Endothelial cell of umbilical vein (primary cell): ENCODE measurements around the gene TBL2. TPM values are rescaled to one million over a fixed set of nuclear protein-coding genes. Genes with fewer than 3 reads are reported as not detected.

Experiments used
- BruUV-seq: library from RNA; stranded (reverse); fragments of 400-500 nt; replicated peaks from 2 replicates; lab custom pipeline; 2021; lab: Mats Ljungman, UMichigan
- CTCF ChIA-PET: fragments of 300-600, 350-600 bp; sonication (Branson Sonifier 250); formaldehyde crosslinking; loops from one replicate; lab custom pipeline; 2021; ENCODE audit warnings: antibody characterized with exemption, inconsistent platforms; lab: Charles Lee
- POLR2A ChIA-PET: fragments of 300-600, 350-600 bp; sonication (Branson Sonifier 250); formaldehyde crosslinking; loops from one replicate; lab custom pipeline; 2021; ENCODE audit warnings: antibody characterized with exemption, inconsistent platforms; lab: Charles Lee
- DNase-seq: peaks from one replicate; pipeline ENCODE4 v3.0.0-alpha.2; 2011; ENCODE audit warnings: low read depth, low spot score
- FAIRE-seq: peaks from 2 replicates; lab custom pipeline; 2011; peaks lifted over from hg19 to GRCh38; lab: Jason Lieb, UNC
- H2AFZ ChIP-seq: 2 replicates; pipeline ENCODE4 v1.6.0; 2012; ENCODE audit warnings: low read depth, low read length, control low read depth, inconsistent platforms
- H3K27ac ChIP-seq: 2 replicates; pipeline ENCODE4 v1.5.1; 2011; ENCODE audit warnings: low read depth, mild to moderate bottlenecking, control low read depth, low read length, moderate library complexity; ENCODE audit not compliant: insufficient read depth
- H3K27me3 ChIP-seq, 2 experiments: 2 replicates each; pipeline versions ENCODE4 v1.6.0 to v1.6.1; 2011; ENCODE audit warnings: low read length in 2 of 2, mixed read lengths in 1 of 2; ENCODE audit not compliant: control insufficient read depth in 2 of 2, insufficient read depth in 2 of 2
- H3K36me3 ChIP-seq, 2 experiments: 2 replicates in 1 of 2; 3 replicates in 1 of 2; pipeline ENCODE4 v1.5.1; 2011; ENCODE audit warnings: low read length in 2 of 2, mild to moderate bottlenecking in 1 of 2, moderate library complexity in 1 of 2; ENCODE audit not compliant: control insufficient read depth in 2 of 2, insufficient read depth in 2 of 2; ENCODE audit errors: extremely low read depth in 1 of 2
- H3K4me1 ChIP-seq: 3 replicates; pipeline ENCODE4 v1.5.1; 2011; ENCODE audit warnings: mild to moderate bottlenecking, low read length; ENCODE audit not compliant: control insufficient read depth, insufficient read depth; ENCODE audit errors: extremely low read depth
- H3K4me2 ChIP-seq: 2 replicates; pipeline ENCODE4 v1.6.1; 2011; ENCODE audit warnings: low read length, control low read depth, mixed read lengths; ENCODE audit not compliant: insufficient read depth
- H3K4me3 ChIP-seq, 3 experiments: fragments of 200-600 bp in 1 of 3; sonication (generic), shearing (Covaris generic) in 1 of 3; replicated peaks in 1 of 3; 2 replicates each; pipeline ENCODE4 v1.5.1; 2011 to 2016; ENCODE audit warnings: control low read depth in 3 of 3, low read length in 3 of 3, mild to moderate bottlenecking in 2 of 3, inconsistent platforms in 1 of 3, low read depth in 1 of 3, moderate library complexity in 1 of 3; ENCODE audit not compliant: insufficient read depth in 1 of 3
- H3K79me2 ChIP-seq: 2 replicates; pipeline ENCODE4 v1.6.0; 2012; ENCODE audit warnings: low read length, inconsistent platforms; ENCODE audit not compliant: control insufficient read depth, insufficient read depth
- H3K9ac ChIP-seq: replicated peaks from 2 replicates; pipeline ENCODE3; 2011; ENCODE audit warnings: low read length, control low read depth; ENCODE audit not compliant: insufficient read depth; ENCODE audit errors: extremely low read depth
- H3K9me1 ChIP-seq: replicated peaks from 3 replicates; pipeline ENCODE4 v1.6.0; 2011; ENCODE audit warnings: mild to moderate bottlenecking, low read length; ENCODE audit not compliant: control insufficient read depth, insufficient read depth; ENCODE audit errors: extremely low read depth
- H3K9me3 ChIP-seq: replicated peaks from 2 replicates; pipeline ENCODE4 v1.5.1; 2012; ENCODE audit warnings: low read length, inconsistent platforms; ENCODE audit not compliant: control insufficient read depth, insufficient read depth
- H4K20me1 ChIP-seq: replicated peaks from 2 replicates; pipeline ENCODE3; 2011; ENCODE audit warnings: mild to moderate bottlenecking, low read length; ENCODE audit not compliant: control insufficient read depth, insufficient read depth; ENCODE audit errors: extremely low read depth
- MAX ChIP-seq: IDR thresholded peaks from 2 replicates; pipeline ENCODE4 v1.6.1; 2011; ENCODE audit not compliant: insufficient read depth, insufficient read length
- MYC ChIP-seq: IDR thresholded peaks from one replicate; pipeline ENCODE4 v1.6.1; 2011; ENCODE audit warnings: mild to moderate bottlenecking, low read depth, low read length
- POLR2A ChIP-seq: IDR thresholded peaks from 2 replicates; pipeline ENCODE4 v1.6.1; 2012; ENCODE audit warnings: low read depth, mild to moderate bottlenecking, control low read depth, low read length
- POLR2AphosphoS5 ChIP-seq: IDR thresholded peaks from 2 replicates; pipeline ENCODE4 v1.6.1; 2012; ENCODE audit warnings: low read depth, mild to moderate bottlenecking, control low read depth, low read length, moderate library complexity; ENCODE audit not compliant: insufficient read depth
- dilution Hi-C: fragments of 300-500 bp; cut with MboI; formaldehyde crosslinking; loops from one replicate; pipeline ENCODE4 v1.15.0; 2019; ENCODE audit warnings: low sequenced_read_pairs; ENCODE audit not compliant: extremely low pct_ligation_motif_present
- intact Hi-C: fragments of 100-400 bp; cut with micrococcal nuclease; formaldehyde crosslinking; loops from one replicate; pipeline ENCODE4 v1.10.0; 2022
- polyA plus RNA-seq, 4 experiments: library from polyadenylated mRNA; depleted of rRNA in 3 of 4; stranded (reverse) in 3 of 4; unstranded in 1 of 4; fragments of >200 nt; gene quantifications; 2 replicates each; pipeline versions ENCODE4 v1.2.1 to v1.2.3, GENCODE V29; 2011 to 2012; ENCODE audit warnings: missing spikeins in 1 of 4
- total RNA-seq: library from RNA; stranded (reverse); gene quantifications from 2 replicates; pipeline ENCODE4 v1.2.3, GENCODE V29; 2021

The TBL2 gene
- total and polyA plus RNA-seq, 2 donors (not counting 3 experiments of a cell fraction or from before 2014, with no cell fraction given): 38.6 to 48.4 TPM

- no peaks in the 10 kb centered on the region for H3K4me1 ChIP-seq
- DNase-seq (no peak), FAIRE-seq (no peak)
- intact Hi-C loops: no loop called here
- TF ChIP-seq POLR2AphosphoS5: no peak
- no peak for TF ChIP-seq MYC
- TF ChIP-seq POLR2A: no peak
- TF ChIP-seq MAX: no peak
- no peaks in the 10 kb centered on the region for H3K36me3 ChIP-seq
- H3K4me3 ChIP-seq: no peak overlapping the region
- CTCF ChIA-PET: interaction anchor here (1.2 to 1.6 kb wide), 2 partner anchors 13 to 135 kb away, joined by 3 to 4 read pairs; no protein-coding TSS in a partner anchor
- no peak overlapping the region for H2AFZ ChIP-seq
- no peak overlapping the region for H3K4me2 ChIP-seq
- BruUV-seq: no TSS peak
- H3K79me2 ChIP-seq: no peaks in the 10 kb centered on the region
- H3K27ac ChIP-seq: no peak overlapping the region
- dilution Hi-C loops: no loop called here
- no peak overlapping the region for H3K9ac ChIP-seq
- no peaks in the 10 kb centered on the region for H4K20me1 ChIP-seq
- peaks cover 2% of the 10 kb centered on the region in 2 experiments for H3K27me3 ChIP-seq
- no peaks in the 10 kb centered on the region for H3K9me1 ChIP-seq
- no peaks in the 10 kb centered on the region for H3K9me3 ChIP-seq
- POLR2A ChIA-PET: no interaction called here
Measured at GRCh38 chr7:73599916-73600315, 21.5 kb upstream of the TBL2 start.

- FAIRE-seq (no peak), DNase-seq (no peak)
- Histone ChIP-seq H3K4me2 (no peak overlapping the region), H3K27me3 (peaks cover 2% of the 10 kb centered on the region in 2 experiments), H3K4me1 (no peaks in the 10 kb centered on the region), H2AFZ (no peak overlapping the region), H3K36me3 (no peaks in the 10 kb centered on the region), H4K20me1 (no peaks in the 10 kb centered on the region), H3K9me1 (no peaks in the 10 kb centered on the region), H3K4me3 (no peak overlapping the region), H3K9me3 (no peaks in the 10 kb centered on the region), H3K27ac (no peak overlapping the region), H3K79me2 (no peaks in the 10 kb centered on the region), H3K9ac (no peak overlapping the region)
- no peak for TF ChIP-seq POLR2AphosphoS5
- intact Hi-C loops (no loop called here), dilution Hi-C loops (no loop called here)
- BruUV-seq: no TSS peak
- POLR2A ChIA-PET: no interaction called here
- CTCF ChIA-PET: interaction anchor here (1.2 to 2.0 kb wide), 4 partner anchors 8 to 135 kb away, joined by 3 to 13 read pairs (median 4); no protein-coding TSS in a partner anchor
Measured at GRCh38 chr7:73599151-73599882, 20.9 kb upstream of the TBL2 start.
